Right lobe of liver (tissue), 4 donors: Measurements from ENCODE around the gene ANKRD30A.

Source experiments
- CTCF ChIP-seq, 4 donors: fragments of 200-600 bp in 3 of 4; fragments of 450-650 bp in 1 of 4; IDR thresholded peaks; one replicate each; pipeline versions ENCODE4 v1.5.1 to v1.8.0; 2016 to 2022; ENCODE audit warnings: antibody characterized with exemption in 4 of 4, mild to moderate bottlenecking in 2 of 4
- POLR2A ChIP-seq: fragments of 450-650 bp; IDR thresholded peaks from one replicate; pipeline ENCODE4 v1.6.1; 2017; ENCODE audit warnings: antibody characterized with exemption, mild to moderate bottlenecking
- donor health status: DM: no; HTN: no; CAD: no.
- donor health status: DM: no; HTN: no; CAD: no.
- donor health status: DM: no; HTN: yes; CAD: no.

GRCh38 chr10:37314350-37314749, 189.0 kb downstream of the ANKRD30A start:
- no peak for TF ChIP-seq POLR2A
- TF ChIP-seq CTCF (IDR thresholded peaks at IDR 0.05) = no peak
